Epithelial cell of prostate (primary cell): ENCODE data around the gene ARID1B.

Experiments used
- DNase-seq: peaks from one replicate; pipeline ENCODE4 v3.0.0-alpha.2; 2011; ENCODE audit warnings: low read depth, low spot score
- H3K27ac ChIP-seq: fragments of 450-650 bp; 2 replicates; pipeline ENCODE4 v1.5.1; 2017; ENCODE audit warnings: mild to moderate bottlenecking

The ARID1B gene

GRCh38 chr6:157236040-157236725 is 459.0 kb downstream of the ARID1B start:
- H3K27ac ChIP-seq = no peak overlapping the region
- DNase-seq = no peak

GRCh38 chr6:157238346-157238745 is 461.2 kb downstream of the ARID1B start:
- H3K27ac ChIP-seq = no peak overlapping the region

GRCh38 chr6:157239148-157239547 is 462.0 kb downstream of the ARID1B start:
- DNase-seq = no peak
- H3K27ac ChIP-seq = no peak overlapping the region

More at GRCh38 chr6:157238346-157238745, 461.2 kb downstream of the ARID1B start:
- DNase-seq = no peak

GRCh38 chr6:157239671-157240058 is 462.5 kb downstream of the ARID1B start:
- DNase-seq = no peak
- H3K27ac ChIP-seq = no peak overlapping the region

- no peak for DNase-seq
- H3K27ac ChIP-seq = peak overlapping the region; percentile 58
These were observed 463.1 kb downstream of the ARID1B start for GRCh38 chr6:157240059-157240959.

GRCh38 chr6:157240960-157241311 is 463.8 kb downstream of the ARID1B start:
- no peak for DNase-seq
- H3K27ac ChIP-seq = peak overlapping the region; percentile 58

GRCh38 chr6:157242791-157243190 is 465.6 kb downstream of the ARID1B start:
- DNase-seq = no peak
- no peak overlapping the region for H3K27ac ChIP-seq

GRCh38 chr6:157244175-157244574 is 467.0 kb downstream of the ARID1B start:
- no peak for DNase-seq
- H3K27ac ChIP-seq = no peak overlapping the region

- DNase-seq = no peak
- H3K27ac ChIP-seq = no peak overlapping the region
These were observed 467.6 kb downstream of the ARID1B start for GRCh38 chr6:157244780-157245179.

- no peak overlapping the region for H3K27ac ChIP-seq
- DNase-seq = no peak
These were observed 468.3 kb downstream of the ARID1B start for GRCh38 chr6:157245436-157245835.

- DNase-seq = no peak
- H3K27ac ChIP-seq = no peak overlapping the region
These were observed 469.0 kb downstream of the ARID1B start for GRCh38 chr6:157246048-157246630.

- DNase-seq = no peak
- no peak overlapping the region for H3K27ac ChIP-seq
These were observed 469.8 kb downstream of the ARID1B start for GRCh38 chr6:157246771-157247484.

GRCh38 chr6:157248264-157248663 is 471.1 kb downstream of the ARID1B start:
- no peak overlapping the region for H3K27ac ChIP-seq
- DNase-seq = no peak

GRCh38 chr6:157249826-157250225 is 472.6 kb downstream of the ARID1B start:
- no peak overlapping the region for H3K27ac ChIP-seq
- no peak for DNase-seq

- no peak for DNase-seq
These were observed 474.5 kb downstream of the ARID1B start for GRCh38 chr6:157251586-157252247.

GRCh38 chr6:157253017-157253416 is 475.8 kb downstream of the ARID1B start:
- no peak overlapping the region for H3K27ac ChIP-seq
- DNase-seq = no peak

More at GRCh38 chr6:157251586-157252247, 474.5 kb downstream of the ARID1B start:
- H3K27ac ChIP-seq = no peak overlapping the region

- H3K27ac ChIP-seq = no peak overlapping the region
- DNase-seq = no peak
These were observed 476.5 kb downstream of the ARID1B start for GRCh38 chr6:157253699-157254098.

- H3K27ac ChIP-seq = no peak overlapping the region
- no peak for DNase-seq
These were observed 477.4 kb downstream of the ARID1B start for GRCh38 chr6:157254538-157254937.

GRCh38 chr6:157255079-157255478 is 477.9 kb downstream of the ARID1B start:
- no peak overlapping the region for H3K27ac ChIP-seq
- DNase-seq = no peak

- DNase-seq = no peak
These were observed 481.7 kb downstream of the ARID1B start for GRCh38 chr6:157258878-157259277.

More at GRCh38 chr6:157258878-157259277, 481.7 kb downstream of the ARID1B start:
- no peak overlapping the region for H3K27ac ChIP-seq
